Measurements from ENCODE around the gene HIF1AN. TPM values are rescaled to one million over a fixed set of nuclear protein-coding genes. Genes with fewer than 3 reads are reported as not detected.
A peak's percentile ranks its signal among the peaks of the same experiment; 100 is the strongest.

Gene HIF1AN
- total RNA-seq, 4 donors from 2014 or later: 11.9 to 21.0 (median 15.6) TPM

DNA sequence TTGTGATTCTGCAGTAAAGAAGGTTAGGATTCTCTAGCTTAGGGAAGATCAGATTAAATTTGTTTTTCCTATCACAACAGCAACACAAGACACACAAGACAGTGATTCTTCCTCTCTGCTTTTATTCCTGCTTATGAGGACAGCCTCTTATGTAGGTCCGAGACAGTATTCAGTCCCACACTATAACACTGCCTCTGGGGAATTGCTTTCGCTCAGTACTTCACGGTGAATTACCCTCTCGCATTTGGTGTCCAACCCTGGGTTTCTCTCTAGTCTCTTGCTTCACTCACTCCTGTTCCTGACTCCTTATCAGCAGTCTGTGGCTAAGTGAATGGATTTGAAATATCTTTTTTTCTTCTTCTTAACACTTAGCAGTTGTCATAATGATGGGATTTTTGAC, 1.7 kb downstream of the HIF1AN start:
- WGBS, 2 donors: 78 to 89% methylated on average over 4 of the region's 4 CpGs
- intact Hi-C loops (cut with DNase I; ENCODE audit: low total_unique reads): no loop called here
- peak in 1 of 2 donors; percentile 6 for DNase-seq (ENCODE audit: low spot score in 2 of 2)
- TF ChIP-seq POLR2A (IDR thresholded peaks at IDR 0.05): no peak
- TF ChIP-seq, protein P1, sequence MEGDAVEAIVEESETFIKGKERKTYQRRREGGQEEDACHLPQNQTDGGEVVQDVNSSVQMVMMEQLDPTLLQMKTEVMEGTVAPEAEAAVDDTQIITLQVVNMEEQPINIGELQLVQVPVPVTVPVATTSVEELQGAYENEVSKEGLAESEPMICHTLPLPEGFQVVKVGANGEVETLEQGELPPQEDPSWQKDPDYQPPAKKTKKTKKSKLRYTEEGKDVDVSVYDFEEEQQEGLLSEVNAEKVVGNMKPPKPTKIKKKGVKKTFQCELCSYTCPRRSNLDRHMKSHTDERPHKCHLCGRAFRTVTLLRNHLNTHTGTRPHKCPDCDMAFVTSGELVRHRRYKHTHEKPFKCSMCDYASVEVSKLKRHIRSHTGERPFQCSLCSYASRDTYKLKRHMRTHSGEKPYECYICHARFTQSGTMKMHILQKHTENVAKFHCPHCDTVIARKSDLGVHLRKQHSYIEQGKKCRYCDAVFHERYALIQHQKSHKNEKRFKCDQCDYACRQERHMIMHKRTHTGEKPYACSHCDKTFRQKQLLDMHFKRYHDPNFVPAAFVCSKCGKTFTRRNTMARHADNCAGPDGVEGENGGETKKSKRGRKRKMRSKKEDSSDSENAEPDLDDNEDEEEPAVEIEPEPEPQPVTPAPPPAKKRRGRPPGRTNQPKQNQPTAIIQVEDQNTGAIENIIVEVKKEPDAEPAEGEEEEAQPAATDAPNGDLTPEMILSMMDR (IDR thresholded peaks at IDR 0.05): no peak
- no peak overlapping the region for H3K4me3 ChIP-seq (ENCODE audit: low read depth, poor library complexity, severe bottlenecking)

DNA sequence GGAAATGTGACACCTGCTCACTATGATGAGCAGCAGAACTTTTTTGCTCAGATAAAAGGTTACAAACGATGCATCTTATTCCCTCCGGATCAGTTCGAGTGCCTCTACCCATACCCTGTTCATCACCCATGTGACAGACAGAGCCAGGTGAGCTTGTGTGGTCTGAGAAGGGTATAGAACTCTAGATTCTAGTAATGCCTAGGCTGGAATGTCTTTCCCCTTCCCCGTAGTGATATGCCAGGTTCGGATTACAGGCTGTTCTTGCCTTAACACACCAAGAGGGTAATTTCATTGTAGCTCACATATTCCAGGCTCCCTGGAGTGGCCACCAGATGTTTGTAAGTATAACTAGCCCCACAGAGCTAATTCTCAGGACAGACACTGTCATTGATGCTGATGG, 9.2 kb downstream of the HIF1AN start:
- intact Hi-C loops (cut with DNase I; ENCODE audit: low total_unique reads): no loop called here
- no peak overlapping the region for H3K4me3 ChIP-seq (ENCODE audit: low read depth, poor library complexity, severe bottlenecking)
- no peak for DNase-seq (ENCODE audit: low spot score in 2 of 2)
- no peak for TF ChIP-seq POLR2A (IDR thresholded peaks at IDR 0.05)
- TF ChIP-seq, protein P1 (IDR thresholded peaks at IDR 0.05): no peak
- WGBS, 2 donors: 89 to 95% methylated on average over 5 of the region's 5 CpGs

DNA sequence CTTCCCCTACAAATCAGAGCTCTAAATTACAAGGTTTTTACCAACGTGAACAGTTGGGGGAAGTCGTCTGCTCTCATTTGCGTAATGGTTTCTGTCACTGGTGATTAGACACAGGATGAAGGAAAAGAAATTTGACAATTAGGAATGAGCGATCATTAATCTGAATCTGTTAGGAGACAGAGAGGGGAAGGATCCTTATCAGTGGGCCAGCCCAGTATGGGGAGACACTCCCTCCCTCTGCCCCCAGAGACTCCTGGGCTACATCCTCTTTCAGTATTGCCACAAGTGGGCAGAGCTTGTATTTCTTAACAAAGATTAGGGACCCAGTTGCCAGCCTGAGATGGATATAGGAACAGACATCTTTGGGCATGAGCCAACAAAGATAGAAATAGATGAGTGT, 15.5 kb downstream of the HIF1AN start:
- no peak for DNase-seq (ENCODE audit: low spot score in 2 of 2)
- intact Hi-C loops (cut with DNase I; ENCODE audit: low total_unique reads): no loop called here
- WGBS, 2 donors: 69 to 73% methylated on average over 4 of the region's 4 CpGs
- TF ChIP-seq POLR2A (IDR thresholded peaks at IDR 0.05): no peak
- TF ChIP-seq, protein P1 (IDR thresholded peaks at IDR 0.05): no peak
- no peak overlapping the region for H3K4me3 ChIP-seq (ENCODE audit: low read depth, poor library complexity, severe bottlenecking)

DNA sequence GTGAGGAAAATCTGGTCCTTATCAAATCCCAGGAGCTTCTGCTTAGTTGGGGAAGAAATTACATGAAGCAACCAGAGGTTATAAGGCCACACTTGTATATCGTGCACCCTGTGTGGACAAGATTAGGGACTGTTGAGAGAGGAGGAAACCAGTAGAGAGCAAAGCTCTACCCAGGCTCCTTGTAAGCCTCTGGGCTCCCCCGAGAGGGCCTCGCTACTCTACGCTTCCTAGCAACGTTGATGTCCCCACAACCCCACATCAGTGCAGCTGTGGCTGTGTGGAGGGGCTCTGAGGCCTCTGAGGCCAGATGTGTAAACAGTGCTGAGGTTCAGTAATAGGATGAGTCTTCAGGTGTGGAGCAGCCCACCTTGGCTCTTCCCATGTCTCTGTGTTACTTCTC, 16.0 kb downstream of the HIF1AN start:
- intact Hi-C loops (cut with DNase I; ENCODE audit: low total_unique reads): no loop called here
- TF ChIP-seq POLR2A (IDR thresholded peaks at IDR 0.05): no peak
- TF ChIP-seq, protein P1 (IDR thresholded peaks at IDR 0.05): no peak
- 68 to 70% methylated on average over 5 of the region's 5 CpGs for WGBS, 2 donors

DNA sequence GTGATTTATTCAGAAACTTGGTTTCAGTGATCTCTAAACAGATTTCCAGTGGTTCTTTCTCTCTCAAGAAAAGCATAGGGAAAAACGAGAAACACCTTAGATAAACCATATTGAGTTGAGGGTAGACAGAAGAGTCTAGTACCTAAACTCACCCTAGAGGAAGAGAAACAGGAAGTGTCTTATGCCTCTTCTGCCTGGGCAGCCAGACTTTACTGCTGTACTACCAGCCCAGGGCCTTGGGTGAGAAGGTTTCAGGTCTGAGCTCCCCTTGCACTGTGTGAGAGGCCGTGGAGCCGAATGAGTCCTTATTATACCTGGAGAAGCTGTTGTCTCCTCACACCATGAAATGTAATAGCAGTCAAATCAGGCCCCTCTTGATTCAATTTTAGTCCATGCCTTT, 18.2 kb downstream of the HIF1AN start:
- no peak for DNase-seq (ENCODE audit: low spot score in 2 of 2)
- H3K4me3 ChIP-seq (ENCODE audit: low read depth, poor library complexity, severe bottlenecking): no peak overlapping the region
- no peak for TF ChIP-seq POLR2A (IDR thresholded peaks at IDR 0.05)
- TF ChIP-seq, protein P1 (IDR thresholded peaks at IDR 0.05): no peak
- intact Hi-C loops (cut with DNase I; ENCODE audit: low total_unique reads): no loop called here
- WGBS, 2 donors: 91% methylated on average over 3 of the region's 3 CpGs

More for the DNA sequence above, 16.0 kb downstream of the HIF1AN start:
- no peak overlapping the region for H3K4me3 ChIP-seq (ENCODE audit: low read depth, poor library complexity, severe bottlenecking)
- DNase-seq (ENCODE audit: low spot score in 2 of 2): no peak

DNA sequence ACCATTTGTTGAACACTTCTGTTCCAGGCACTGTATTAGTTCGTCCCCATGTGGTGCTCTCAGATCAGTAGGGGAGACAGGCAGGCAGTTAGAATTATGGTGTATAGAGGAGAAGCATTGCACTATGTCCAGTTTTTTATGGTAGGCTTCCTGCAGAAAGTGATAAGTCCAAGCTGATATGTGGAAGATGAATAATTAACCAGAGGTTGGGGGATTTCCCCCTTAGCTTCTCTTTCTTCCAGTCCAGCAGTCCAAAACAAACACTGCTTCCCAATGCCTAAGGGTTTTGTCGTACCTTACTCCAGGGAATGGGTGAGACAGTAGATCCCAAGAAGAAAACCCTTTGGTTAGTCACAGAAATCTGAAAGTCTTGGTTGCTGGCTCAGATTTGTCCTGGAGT, 19.2 kb downstream of the HIF1AN start:
- intact Hi-C loops (cut with DNase I; ENCODE audit: low total_unique reads): no loop called here
- no peak for DNase-seq (ENCODE audit: low spot score in 2 of 2)
- 94 to 97% methylated on average over 2 of the region's 2 CpGs for WGBS, 2 donors
- H3K4me3 ChIP-seq (ENCODE audit: low read depth, poor library complexity, severe bottlenecking): no peak overlapping the region
- TF ChIP-seq, protein P1 (IDR thresholded peaks at IDR 0.05): no peak
- no peak for TF ChIP-seq POLR2A (IDR thresholded peaks at IDR 0.05)
